IMR-90 (cell line): ENCODE data around the gene CHRM4. TPM values are rescaled to one million over a fixed set of nuclear protein-coding genes. Genes with fewer than 3 reads are reported as not detected.
A peak's percentile ranks its signal among the peaks of the same experiment; 100 is the strongest.

ENCODE experiments used
- ATAC-seq: fragments of 200-7000 bp; cut with Tn5 transposase; 2 replicates; pipeline ENCODE4 v1.9.1; 2020; ENCODE audit warnings: low read depth, mild to moderate bottlenecking, moderate library complexity
- BruUV-seq: library from RNA; stranded (reverse); fragments of 400-500 nt; replicated peaks from 2 replicates; lab custom pipeline; 2021; lab: Mats Ljungman, UMichigan
- CTCF ChIA-PET: fragments of 300-600 bp; formaldehyde crosslinking; extraction: SDS; loops from one replicate; lab custom pipeline; 2021; ENCODE audit warnings: antibody characterized with exemption; lab: Yijun Ruan, JAX
- POLR2A ChIA-PET: fragments of 300-600 bp; sonication (Branson Sonifier 250); formaldehyde crosslinking; loops from one replicate; lab custom pipeline; 2022; ENCODE audit warnings: antibody characterized with exemption; ENCODE audit not compliant: unreplicated experiment; lab: Charles Lee
- DNase-seq: peaks from one replicate; pipeline ENCODE4 v3.0.0; 2013
- H2AFZ ChIP-seq: replicated peaks from 2 replicates; pipeline ENCODE3; 2013; ENCODE audit warnings: low read length, mild to moderate bottlenecking; ENCODE audit not compliant: poor library complexity
- H2AK5ac ChIP-seq: 2 replicates; pipeline ENCODE4 v1.6.1; 2013; ENCODE audit warnings: low read depth, low read length, inconsistent platforms
- H2AK9ac ChIP-seq: replicated peaks from 2 replicates; pipeline ENCODE3; 2013; ENCODE audit warnings: mild to moderate bottlenecking, low read depth, low read length, moderate library complexity; ENCODE audit not compliant: poor library complexity
- H2BK120ac ChIP-seq: 2 replicates; pipeline ENCODE4 v1.6.1; 2013; ENCODE audit warnings: low read depth, low read length, inconsistent platforms
- H2BK15ac ChIP-seq: 3 replicates; pipeline ENCODE4 v1.6.1; 2013; ENCODE audit warnings: low read depth, low read length, inconsistent platforms
- H2BK20ac ChIP-seq: 2 replicates; pipeline ENCODE4 v1.6.1; 2013; ENCODE audit warnings: low read depth, mild to moderate bottlenecking, inconsistent platforms, low read length, moderate library complexity
- H2BK5ac ChIP-seq: 2 replicates; pipeline ENCODE4 v1.6.1; 2013; ENCODE audit warnings: mild to moderate bottlenecking, low read depth, low read length, inconsistent platforms; ENCODE audit not compliant: poor library complexity, severe bottlenecking
- H3K14ac ChIP-seq: replicated peaks from 2 replicates; pipeline ENCODE4 v1.6.1; 2013; ENCODE audit warnings: low read depth, low read length, inconsistent platforms
- H3K18ac ChIP-seq: 2 replicates; pipeline ENCODE4 v1.6.1; 2013; ENCODE audit warnings: low read depth, low read length, control low read depth
- H3K23ac ChIP-seq: 2 replicates; pipeline ENCODE4 v1.6.1; 2013; ENCODE audit warnings: low read depth, low read length, inconsistent platforms
- H3K27ac ChIP-seq: 2 replicates; pipeline ENCODE4 v1.5.1; 2013; ENCODE audit warnings: mild to moderate bottlenecking, control low read depth, low read length; ENCODE audit not compliant: insufficient read depth
- H3K27me3 ChIP-seq: 2 replicates; pipeline ENCODE4 v1.6.1; 2013; ENCODE audit warnings: low read length; ENCODE audit not compliant: control insufficient read depth, insufficient read depth
- H3K36me3 ChIP-seq: 2 replicates; pipeline ENCODE4 v1.6.1; 2013; ENCODE audit warnings: low read length, mixed read lengths; ENCODE audit not compliant: control insufficient read depth, insufficient read depth
- H3K4ac ChIP-seq: 2 replicates; pipeline ENCODE4 v1.6.1; 2013; ENCODE audit warnings: low read depth, low read length, inconsistent platforms
- H3K4me1 ChIP-seq: 2 replicates; pipeline ENCODE4 v1.6.1; 2013; ENCODE audit warnings: low read length, mixed read lengths; ENCODE audit not compliant: control insufficient read depth, insufficient read depth
- H3K4me2 ChIP-seq: 2 replicates; pipeline ENCODE4 v1.6.1; 2013; ENCODE audit warnings: low read depth, mild to moderate bottlenecking, control low read depth, low read length, moderate library complexity
- H3K4me3 ChIP-seq: 2 replicates; pipeline ENCODE4 v1.5.1; 2013; ENCODE audit warnings: low read depth, mild to moderate bottlenecking, control low read depth, low read length, moderate library complexity; ENCODE audit not compliant: insufficient read depth
- H3K56ac ChIP-seq: 2 replicates; pipeline ENCODE4 v1.6.1; 2013; ENCODE audit warnings: low read length, inconsistent platforms; ENCODE audit not compliant: insufficient read depth; ENCODE audit errors: extremely low read depth
- H3K79me1 ChIP-seq, 2 experiments: 2 replicates each; pipeline ENCODE4 v1.6.1; 2013; ENCODE audit warnings: low read length in 2 of 2, inconsistent platforms in 1 of 2, low read depth in 1 of 2
- H3K9ac ChIP-seq: 2 replicates; pipeline ENCODE4 v1.6.1; 2013; ENCODE audit warnings: low read depth, low read length, control low read depth
- H3K9me1 ChIP-seq: 2 replicates; pipeline ENCODE4 v1.6.1; 2013; ENCODE audit warnings: low read length, inconsistent platforms; ENCODE audit not compliant: insufficient read depth
- H3K9me3 ChIP-seq: 2 replicates; pipeline ENCODE4 v1.6.1; 2013; ENCODE audit warnings: low read length; ENCODE audit not compliant: control insufficient read depth, insufficient read depth
- H4K20me1 ChIP-seq: 2 replicates; pipeline ENCODE4 v1.6.1; 2013; ENCODE audit warnings: low read length, inconsistent platforms; ENCODE audit not compliant: insufficient read depth
- H4K5ac ChIP-seq: 2 replicates; pipeline ENCODE4 v1.6.1; 2013; ENCODE audit warnings: mild to moderate bottlenecking, low read depth, low read length, control low read depth
- H4K8ac ChIP-seq, 2 experiments: 2 replicates each; pipeline ENCODE4 v1.6.1; 2013; ENCODE audit warnings: low read depth in 2 of 2, low read length in 2 of 2, control low read depth in 1 of 2, inconsistent platforms in 1 of 2
- H4K91ac ChIP-seq: 2 replicates; pipeline ENCODE4 v1.6.1; 2013; ENCODE audit warnings: low read depth, low read length, inconsistent platforms; ENCODE audit not compliant: insufficient read depth
- CHD1 ChIP-seq: IDR thresholded peaks from 2 replicates; pipeline ENCODE4 v1.6.1; 2012; ENCODE audit warnings: low read depth, low read length, improper control_type of control experiment
- ELK1 ChIP-seq: fragments of 150-350 bp; IDR thresholded peaks from 2 replicates; pipeline ENCODE4 v1.6.1; 2016; ENCODE audit warnings: low read depth, mild to moderate bottlenecking, low read length, moderate library complexity, borderline replicate concordance
- FOS ChIP-seq: fragments of 150-350 bp; IDR thresholded peaks from 2 replicates; pipeline ENCODE4 v1.6.1; 2016; ENCODE audit warnings: low read depth, low read length
- MAFK ChIP-seq: IDR thresholded peaks from 2 replicates; pipeline ENCODE4 v1.6.1; 2012; ENCODE audit warnings: low read depth, low read length, improper control_type of control experiment
- MAZ ChIP-seq: IDR thresholded peaks from 2 replicates; pipeline ENCODE4 v1.6.1; 2012; ENCODE audit warnings: low read depth, mild to moderate bottlenecking, low read length, improper control_type of control experiment, moderate library complexity, borderline replicate concordance
- RAD21 ChIP-seq: IDR thresholded peaks from 2 replicates; pipeline ENCODE4 v1.6.1; 2012; ENCODE audit warnings: low read length, improper control_type of control experiment
- RCOR1 ChIP-seq: IDR thresholded peaks from 2 replicates; pipeline ENCODE4 v1.6.1; 2012; ENCODE audit warnings: mild to moderate bottlenecking, low read length, improper control_type of control experiment; ENCODE audit not compliant: insufficient replicate concordance
- USF2 ChIP-seq: fragments of 150-350 bp; IDR thresholded peaks from 2 replicates; pipeline ENCODE4 v1.6.1; 2017; ENCODE audit warnings: mild to moderate bottlenecking, antibody characterized with exemption, low read length, low read depth
- WGBS, 2 experiments: methylation state at CpG; one replicate each; pipeline versions ENCODE4 v1.1.5 to v1.1.7; 2013; ENCODE audit warnings: missing lambda C conversion rate in 2 of 2; ENCODE audit not compliant: insufficient read length in 1 of 2; ENCODE audit errors: extremely low coverage in 2 of 2; 5-methylcytosine and 5-hydroxymethylcytosine counted together
- dilution Hi-C: fragments of 300-500 bp; cut with HindIII; formaldehyde crosslinking; loops from one replicate; pipeline ENCODE4 v1.14.3; 2018; ENCODE audit warnings: low sequenced_read_pairs; ENCODE audit not compliant: unreplicated experiment
- in situ Hi-C: fragments of 300-500 bp; cut with MboI; formaldehyde crosslinking; loops from 3 replicates; pipeline ENCODE4 v1.14.3; 2019; ENCODE audit warnings: low sequenced_read_pairs, inconsistent platforms, mixed read lengths
- intact Hi-C: fragments of 100-400 bp; cut with micrococcal nuclease; formaldehyde crosslinking; loops from 2 replicates; pipeline ENCODE4 v1.10.0; 2022
- polyA plus RNA-seq, 3 experiments: library from polyadenylated mRNA; depleted of rRNA; stranded (reverse); fragments of >200 nt; gene quantifications; 2 replicates each; pipeline ENCODE4 v1.2.3, GENCODE V29; 2012; ENCODE audit warnings: low replicate concordance in 1 of 3
- total RNA-seq: library from RNA; depleted of rRNA; stranded (reverse); fragments of >200 nt; gene quantifications from 2 replicates; pipeline ENCODE4 v1.2.3, GENCODE V29; 2012

CHRM4 gene
- total and polyA plus RNA-seq, 2 of the 4 experiments (the other 2 are of a cell fraction) = 0.09 to 0.18 TPM

GRCh38 chr11:46362156-46363030 is 29.2 kb downstream of the CHRM4 start:
- Histone ChIP-seq H3K27me3 (no peaks in the 10 kb centered on the region), H2BK120ac (peak overlapping the region; percentile 76), H3K36me3 (no peaks in the 10 kb centered on the region), H4K20me1 (peaks cover 21% of the 10 kb centered on the region), H4K91ac (peak overlapping the region; percentile 80), H3K9me1 (peaks cover 10% of the 10 kb centered on the region), H2AK9ac (peak overlapping the region; percentile 73), H3K4me1 (peaks cover 37% of the 10 kb centered on the region), H3K56ac (no peak overlapping the region), H3K14ac (peak overlapping the region; percentile 87), H4K8ac (peak overlapping the region in 1 of 2 experiments; percentile 93; a peak in 2 of 4 replicates), H3K18ac (peak overlapping the region; percentile 79), H2BK15ac (peak overlapping the region; percentile 58; the same call in 1 of the 3 replicates), H3K79me1 (peaks cover 41 to 61% of the 10 kb centered on the region in 2 experiments), H3K23ac (peak overlapping the region; percentile 93), H3K9me3 (no peaks in the 10 kb centered on the region), H4K5ac (peak overlapping the region; percentile 85), H2AFZ (peak overlapping the region; percentile 78), H3K9ac (peak overlapping the region; percentile 49), H2BK20ac (no peak overlapping the region; the same call in 1 of the 2 replicates), H3K4ac (peak overlapping the region; percentile 80), H3K4me2 (peak overlapping the region; percentile 41; the same call in 1 of the 2 replicates), H2AK5ac (peak overlapping the region; percentile 98), H3K4me3 (no peak overlapping the region), H2BK5ac (peak overlapping the region; percentile 67), H3K27ac (peak overlapping the region; percentile 48)
- DNase-seq = no peak
- TF ChIP-seq MAZ (no peak), RAD21 (no peak), ELK1 (no peak), MAFK (no peak), CHD1 (no peak), USF2 (no peak), RCOR1 (no peak), FOS (no peak)
- ChIA-PET POLR2A (no interaction called here), CTCF (interaction anchor here (0.9 kb wide), 1 partner anchor 15 kb away, joined by 5 read pairs; the partner anchor contains the start of gene DGKZ)
- no TSS peak for BruUV-seq
- in situ Hi-C loops = no loop called here
- ATAC-seq = no peak
- 92% methylated on average over 13 of the region's 20 CpGs; no CpG with 5 or more reads in 1 of the 2 experiments for WGBS, 2 experiments
- intact Hi-C loops = no loop called here
- dilution Hi-C loops = no loop called here
